ENCODE results near the gene BZW2. TPM values are rescaled to one million over a fixed set of nuclear protein-coding genes. Genes with fewer than 3 reads are reported as not detected.

Gene BZW2
- total and polyA plus RNA-seq, 11 donors: 195 to 808 (median 297) TPM

GRCh38 chr7:16710651-16711050 lies 64.7 kb downstream of the BZW2 start:
- intact Hi-C loops (cut with DNase I): no loop called here
- H3K4me3 ChIP-seq: no peak overlapping the region
- 73 to 84% (median 76%) methylated on average over 4 of the region's 4 CpGs for WGBS, 4 donors
- no peaks in the 10 kb centered on the region for H3K27me3 ChIP-seq
- DNase-seq (no peak), ATAC-seq (no peak)
- no peaks in the 10 kb centered on the region for H3K4me1 ChIP-seq
- no peak for TF ChIP-seq CTCF (IDR thresholded peaks at IDR 0.05)
- no peak for TF ChIP-seq POLR2A (IDR thresholded peaks at IDR 0.05)
- no peak overlapping the region for H3K27ac ChIP-seq
- no peaks in the 10 kb centered on the region for H3K9me3 ChIP-seq
- peaks cover 0 to 30% (median 22%) of the 10 kb centered on the region in 9 donors for H3K36me3 ChIP-seq

GRCh38 chr7:16711730-16712129 lies 65.7 kb downstream of the BZW2 start:
- Histone ChIP-seq H3K4me3 (no peak overlapping the region), H3K4me1 (no peaks in the 10 kb centered on the region), H3K27ac (no peak overlapping the region), H3K36me3 (peaks cover 0 to 19% (median 11%) of the 10 kb centered on the region in 9 donors), H3K27me3 (no peaks in the 10 kb centered on the region), H3K9me3 (no peaks in the 10 kb centered on the region)
- WGBS, 4 donors: 93 to 96% (median 94%) methylated on average over 4 of the region's 4 CpGs
- TF ChIP-seq POLR2A (IDR thresholded peaks at IDR 0.05) (no peak), CTCF (IDR thresholded peaks at IDR 0.05) (no peak)
- DNase-seq (no peak), ATAC-seq (no peak)
- intact Hi-C loops (cut with DNase I): no loop called here

- Histone ChIP-seq H3K27ac (no peak overlapping the region), H3K27me3 (no peaks in the 10 kb centered on the region), H3K4me1 (no peaks in the 10 kb centered on the region), H3K4me3 (no peak overlapping the region), H3K36me3 (peaks cover 0 to 8% (median 0%) of the 10 kb centered on the region in 9 donors), H3K9me3 (no peaks in the 10 kb centered on the region)
- 95 to 97% (median 97%) methylated on average over 4 of the region's 4 CpGs for WGBS, 4 donors
- DNase-seq: no peak
- ATAC-seq: no peak
- intact Hi-C loops (cut with DNase I): no loop called here
- no peak for TF ChIP-seq POLR2A (IDR thresholded peaks at IDR 0.05)
- no peak for TF ChIP-seq CTCF (IDR thresholded peaks at IDR 0.05)
Measured at GRCh38 chr7:16712916-16713315, 66.9 kb downstream of the BZW2 start.

GRCh38 chr7:16715928-16716327 lies 69.9 kb downstream of the BZW2 start:
- Histone ChIP-seq H3K4me1 (no peaks in the 10 kb centered on the region), H3K36me3 (no peaks in the 10 kb centered on the region), H3K9me3 (no peaks in the 10 kb centered on the region), H3K4me3 (no peak overlapping the region), H3K27me3 (no peaks in the 10 kb centered on the region), H3K27ac (no peak overlapping the region)
- TF ChIP-seq POLR2A (IDR thresholded peaks at IDR 0.05) (no peak), CTCF (IDR thresholded peaks at IDR 0.05) (no peak)
- intact Hi-C loops (cut with DNase I): no loop called here
- no peak for DNase-seq
- ATAC-seq: no peak
